Inflammatory macrophage treated with lipopolysaccharide for 4 hours (primary cell): Measurements from ENCODE around the gene SLC41A3.

ENCODE experiments used
- DNase-seq: peaks from one replicate; pipeline ENCODE4 v3.0.0-alpha.2; 2020

Gene SLC41A3

GRCh38 chr3:126119008-126119675 is 35.2 kb upstream of the SLC41A3 start:
- no peak for DNase-seq

- no peak for DNase-seq
These were observed 34.7 kb upstream of the SLC41A3 start for GRCh38 chr3:126118591-126118990.

- DNase-seq, result no peak
These were observed 33.9 kb upstream of the SLC41A3 start for GRCh38 chr3:126117786-126118185.

GRCh38 chr3:126117212-126117611 is 33.3 kb upstream of the SLC41A3 start:
- DNase-seq, result no peak

- DNase-seq, result no peak
These were observed 32.6 kb upstream of the SLC41A3 start for GRCh38 chr3:126116526-126116925.

- no peak for DNase-seq
These were observed 30.8 kb upstream of the SLC41A3 start for GRCh38 chr3:126114443-126115386.

- no peak for DNase-seq
These were observed 30.0 kb upstream of the SLC41A3 start for GRCh38 chr3:126113733-126114442.

GRCh38 chr3:126113238-126113555 is 29.3 kb upstream of the SLC41A3 start:
- DNase-seq, result no peak

- DNase-seq, result no peak
These were observed 28.8 kb upstream of the SLC41A3 start for GRCh38 chr3:126112531-126113237.

GRCh38 chr3:126111566-126112475 is 27.9 kb upstream of the SLC41A3 start:
- no peak for DNase-seq

GRCh38 chr3:126111126-126111551 is 27.2 kb upstream of the SLC41A3 start:
- no peak for DNase-seq

- DNase-seq, result no peak
These were observed 26.7 kb upstream of the SLC41A3 start for GRCh38 chr3:126110431-126111125.

GRCh38 chr3:126109880-126110235 is 25.9 kb upstream of the SLC41A3 start:
- DNase-seq, result no peak

GRCh38 chr3:126109146-126109879 is 25.4 kb upstream of the SLC41A3 start:
- no peak for DNase-seq

- no peak for DNase-seq
These were observed 24.7 kb upstream of the SLC41A3 start for GRCh38 chr3:126108676-126109050.

- no peak for DNase-seq
These were observed 24.2 kb upstream of the SLC41A3 start for GRCh38 chr3:126107957-126108675.

- DNase-seq, result no peak
These were observed 23.4 kb upstream of the SLC41A3 start for GRCh38 chr3:126107203-126107939.

- no peak for DNase-seq
These were observed 22.6 kb upstream of the SLC41A3 start for GRCh38 chr3:126106336-126107202.
